ENCODE data around the gene BCL11A.

GRCh38 chr2:60414495-60415138, 138.8 kb downstream of the BCL11A start:
- no peak for TF ChIP-seq POLR2A (IDR thresholded peaks at IDR 0.05)
- no peak for TF ChIP-seq CTCF (IDR thresholded peaks at IDR 0.05)
- TF ChIP-seq POLR2AphosphoS5 (IDR thresholded peaks at IDR 0.05), result no peak
- TF ChIP-seq EP300 (IDR thresholded peaks at IDR 0.05), result no peak
